K562 (cell line): ENCODE results near the gene SLC7A6OS. TPM values are rescaled to one million over a fixed set of nuclear protein-coding genes. Genes with fewer than 3 reads are reported as not detected.

Experiments
- ATAC-seq: fragments of 200-7000 bp; cut with Tn5 transposase; 3 replicates; pipeline ENCODE4 v1.9.1; 2020; ENCODE audit warnings: moderate library complexity
- BruUV-seq: library from RNA; stranded (reverse); fragments of 400-500 nt; replicated peaks from 2 replicates; lab custom pipeline; 2021; lab: Mats Ljungman, UMichigan
- CTCF ChIA-PET: fragments of 300-600 bp; formaldehyde crosslinking; extraction: SDS; loops from one replicate; lab custom pipeline; 2021; ENCODE audit warnings: low intra/inter-chr PET ratio; lab: Yijun Ruan, JAX
- POLR2A ChIA-PET: fragments of 300-600, 350-650 bp; sonication (Branson Sonifier 250); formaldehyde crosslinking; extraction: SDS; loops from one replicate; lab custom pipeline; 2021; ENCODE audit warnings: antibody characterized with exemption, inconsistent platforms; lab: Yijun Ruan, JAX
- DNase-seq, 4 experiments: peaks; one replicate each; pipeline versions ENCODE4 v3.0.0 to v3.0.0-alpha.2; 2011 to 2018; ENCODE audit warnings: low spot score in 3 of 4, mixed read lengths in 3 of 4; ENCODE audit errors: extremely low read depth in 1 of 4
- FAIRE-seq: peaks from 2 replicates; lab custom pipeline; 2011; peaks lifted over from hg19 to GRCh38; lab: Jason Lieb, UNC
- H2AFZ ChIP-seq: 2 replicates; pipeline ENCODE4 v1.6.0; 2011; ENCODE audit warnings: low read depth, low read length, control low read depth, inconsistent platforms
- H3K27ac ChIP-seq: fragments of 200-600 bp; 3 replicates; pipeline ENCODE4 v1.8.0; 2011; ENCODE audit warnings: low read depth, mild to moderate bottlenecking, control low read depth, inconsistent platforms, low read length, moderate library complexity, mixed read lengths; ENCODE audit errors: extremely low read depth
- H3K27me3 ChIP-seq, 2 experiments: fragments of 300-600 bp in 1 of 2; 2 replicates in 1 of 2; 3 replicates in 1 of 2; pipeline versions ENCODE4 v1.6.0 to v1.8.0; 2011; ENCODE audit warnings: inconsistent platforms in 2 of 2, low read length in 2 of 2, mild to moderate bottlenecking in 1 of 2, mixed read lengths in 1 of 2, moderate library complexity in 1 of 2; ENCODE audit not compliant: control insufficient read depth in 2 of 2, insufficient read depth in 2 of 2
- H3K36me3 ChIP-seq: fragments of 300-600 bp; 3 replicates; pipeline ENCODE4 v1.8.0; 2011; ENCODE audit warnings: mild to moderate bottlenecking, low read length, inconsistent platforms; ENCODE audit not compliant: control insufficient read depth, insufficient read depth
- H3K4me1 ChIP-seq, 2 experiments: fragments of 200-600 bp in 1 of 2; replicated peaks in 1 of 2; 2 replicates in 1 of 2; 3 replicates in 1 of 2; pipeline versions ENCODE4 v1.5.1 to v1.8.0; 2011; ENCODE audit warnings: inconsistent platforms in 2 of 2, low read length in 2 of 2, mild to moderate bottlenecking in 1 of 2, mixed read lengths in 1 of 2, moderate library complexity in 1 of 2; ENCODE audit not compliant: control insufficient read depth in 2 of 2, insufficient read depth in 2 of 2
- H3K4me2 ChIP-seq: 2 replicates; pipeline ENCODE4 v1.6.1; 2011; ENCODE audit warnings: low read length, control low read depth, inconsistent platforms, mixed read lengths; ENCODE audit not compliant: insufficient read depth
- H3K4me3 ChIP-seq: fragments of 200-600 bp; sonication (generic), shearing (Covaris generic); 2 replicates; pipeline ENCODE4 v1.5.1; 2016; ENCODE audit warnings: control low read depth, inconsistent platforms
- H3K79me2 ChIP-seq: fragments of 200-600 bp; 3 replicates; pipeline ENCODE4 v1.8.0; 2011; ENCODE audit warnings: low read length, inconsistent platforms; ENCODE audit not compliant: control insufficient read depth, insufficient read depth
- H3K9ac ChIP-seq, 2 experiments: 2 replicates each; pipeline versions ENCODE4 v1.6.0 to v1.6.1; 2011; ENCODE audit warnings: low read depth in 2 of 2, low read length in 2 of 2, control low read depth in 1 of 2, inconsistent platforms in 1 of 2, mild to moderate bottlenecking in 1 of 2, mixed read lengths in 1 of 2; ENCODE audit not compliant: insufficient read depth in 1 of 2
- H3K9me1 ChIP-seq: one replicate; pipeline ENCODE4 v1.6.0; 2011; ENCODE audit warnings: inconsistent platforms, mild to moderate bottlenecking, low read length, moderate library complexity; ENCODE audit not compliant: control insufficient read depth, insufficient read depth
- H3K9me3 ChIP-seq: replicated peaks from 2 replicates; pipeline ENCODE4 v1.5.1; 2011; ENCODE audit warnings: low read depth, low read length, inconsistent platforms; ENCODE audit not compliant: control insufficient read depth, insufficient read depth
- H4K20me1 ChIP-seq: replicated peaks from 2 replicates; pipeline ENCODE4 v1.6.1; 2011; ENCODE audit warnings: low read length, inconsistent platforms, mixed read lengths; ENCODE audit not compliant: control insufficient read depth, insufficient read depth
- CTBP1 ChIP-seq: fragments of 450-650 bp; IDR thresholded peaks from 2 replicates; pipeline ENCODE4 v1.6.1; 2016; ENCODE audit warnings: borderline replicate concordance
- RHOXF2B ChIP-seq: fragments of 250-450 bp; sonication (Bioruptor Pico); conservative IDR thresholded peaks from 2 replicates; pipeline ENCODE4 v1.5.1; 2021
- WGBS: fragments of 100-300 bp; shearing (Covaris generic); methylation state at CpG from one replicate; pipeline ENCODE4 v1.1.6; 2016; ENCODE audit warnings: low coverage, mixed read lengths; ENCODE audit not compliant: insufficient coverage; ENCODE audit errors: missing lambda C conversion rate; 5-methylcytosine and 5-hydroxymethylcytosine counted together
- in situ Hi-C: fragments of 300-500 bp; cut with MboI; formaldehyde crosslinking; loops from 4 replicates; pipeline ENCODE4 v1.15.0; 2018; ENCODE audit warnings: inconsistent platforms, mixed read lengths
- intact Hi-C: fragments of 100-400 bp; cut with micrococcal nuclease; formaldehyde crosslinking; loops from 2 replicates; pipeline ENCODE4 v1.14.2; 2022
- polyA plus RNA-seq, 8 experiments: library from polyadenylated mRNA; depleted of rRNA in 4 of 8; stranded (reverse) in 5 of 8; unstranded in 3 of 8; fragments of >200 nt; fragmentation: Nextera tagmentation in 2 of 8; fragmentation: Illumina TruSeq in 1 of 8; extraction: Ambion mirVana in 2 of 8; extraction: Trizol in 1 of 8; gene quantifications; 2 replicates each; pipeline versions ENCODE4 v1.2.1 to v1.2.3, GENCODE V29; 2011 to 2014; ENCODE audit warnings: inconsistent platforms in 1 of 8, missing spikeins in 1 of 8
- total RNA-seq, 7 experiments: library from RNA; depleted of rRNA in 6 of 7; stranded (reverse); fragments of >200 nt in 6 of 7; fragmentation: Illumina TruSeq in 2 of 7; extraction: Trizol in 2 of 7; gene quantifications; 2 replicates each; pipeline versions ENCODE4 v1.2.1 to v1.2.3, GENCODE V29; 2011 to 2021; ENCODE audit warnings: low replicate concordance in 1 of 7
- TF ChIP-seq, protein P1 (sequence below): sonication (generic); formaldehyde crosslinking; IDR thresholded peaks from 2 replicates; pipeline ENCODE4 v1.9.0; 2022; ENCODE audit warnings: mild to moderate bottlenecking, missing genetic modification reagents

SLC7A6OS gene
- total and polyA plus RNA-seq, 9 of the 15 experiments (the other 6 are each of a cell fraction or from before 2014, with no cell fraction given) = 2.7 to 23.6 (median 17.2) TPM

DNA sequence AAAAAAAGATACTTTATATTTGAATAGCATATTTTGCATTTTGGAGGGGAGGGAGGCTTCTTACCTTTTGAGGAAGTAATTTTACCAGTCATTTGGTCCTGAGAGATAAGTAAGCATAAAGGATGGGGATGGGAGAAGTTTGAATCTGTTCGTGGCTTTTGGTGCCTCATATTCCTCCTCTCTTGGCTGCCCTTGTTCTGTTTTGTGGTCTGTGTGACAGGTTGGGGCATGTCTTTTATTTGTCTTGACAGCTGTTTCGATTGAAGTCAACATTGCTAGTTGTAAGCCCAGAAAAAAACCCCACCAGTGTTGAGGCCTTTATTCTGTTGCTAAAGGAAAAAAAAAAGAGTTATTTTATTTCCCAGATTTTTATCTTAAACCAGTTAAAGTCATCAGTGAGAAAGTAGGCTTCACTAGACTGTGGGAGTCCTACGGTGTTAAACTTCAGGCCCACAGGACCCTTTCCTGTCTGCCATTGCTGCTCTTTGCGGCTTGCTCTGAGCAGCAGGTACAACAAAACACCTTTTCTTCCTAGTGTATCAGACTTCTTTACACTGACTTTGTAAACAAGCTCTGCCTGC is 35.0 kb downstream of the SLC7A6OS start:
- BruUV-seq = TSS peak; percentile 23
- ChIA-PET CTCF (no interaction called here), POLR2A (interaction anchor here (0.6 to 1.7 kb wide), 4 partner anchors 12 to 163 kb away, joined by 3 to 7 read pairs (median 4); partner anchors contain the start of genes PRMT7 and SLC7A6OS)
- no peak; the same call in 1 of the 3 replicates for ATAC-seq
- Histone ChIP-seq H3K4me3 (no peak overlapping the region), H4K20me1 (peaks cover 17% of the 10 kb centered on the region), H3K36me3 (peaks cover 58% of the 10 kb centered on the region; the same call in 2 of the 3 replicates), H3K9me3 (no peaks in the 10 kb centered on the region), H3K79me2 (peaks cover 31% of the 10 kb centered on the region), H3K27ac (no peak overlapping the region), H3K27me3 (no peaks in the 10 kb centered on the region), H3K4me2 (no peak overlapping the region), H3K9ac (no peak overlapping the region), H3K4me1 (peaks cover 0 to 9% of the 10 kb centered on the region in 2 experiments; a peak in 1 of 5 replicates), H2AFZ (no peak overlapping the region), H3K9me1 (no peaks in the 10 kb centered on the region)
- intact Hi-C loops (no loop called here), in situ Hi-C loops (no loop called here)
- no peak for DNase-seq
- WGBS = 44% methylated on average over 4 of the region's 4 CpGs
- 0 out of 2 replicates have a peak, but pooled peaks have one; percentile 30 for TF ChIP-seq CTBP1
- no peak for TF ChIP-seq RHOXF2B (CRISPR knock-in tag)
- FAIRE-seq = no peak

DNA sequence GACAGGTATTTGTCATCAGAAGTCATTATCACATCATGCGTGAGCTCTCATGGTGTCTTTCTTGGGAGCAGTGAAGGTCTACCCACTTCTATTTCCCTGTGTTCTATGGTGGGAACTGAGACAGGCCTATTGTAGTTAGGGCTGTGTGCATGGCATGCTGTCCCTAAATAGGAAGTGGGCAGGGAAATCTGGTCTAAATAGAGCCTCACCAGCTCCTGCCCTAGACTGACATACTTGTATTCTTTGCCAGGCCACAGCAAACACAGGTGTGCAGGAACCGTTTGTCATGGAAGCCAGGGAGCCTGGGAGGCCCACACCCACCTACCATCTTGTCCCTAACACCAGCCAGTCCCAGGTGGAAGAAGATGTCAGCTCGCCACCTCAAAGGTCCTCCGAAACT is 36.3 kb downstream of the SLC7A6OS start:
- CTCF ChIA-PET = no interaction called here
- Histone ChIP-seq H3K9me1 (no peaks in the 10 kb centered on the region), H4K20me1 (peaks cover 22% of the 10 kb centered on the region), H3K36me3 (peaks cover 62% of the 10 kb centered on the region), H3K9ac (no peak overlapping the region), H3K79me2 (peaks cover 43% of the 10 kb centered on the region), H3K9me3 (no peaks in the 10 kb centered on the region), H3K4me1 (peaks cover 0 to 9% of the 10 kb centered on the region in 2 experiments; a peak in 1 of 5 replicates), H3K27ac (no peak overlapping the region), H3K27me3 (no peaks in the 10 kb centered on the region), H3K4me3 (no peak overlapping the region), H2AFZ (no peak overlapping the region), H3K4me2 (no peak overlapping the region)
- intact Hi-C loops = no loop called here
- no TSS peak for BruUV-seq
- in situ Hi-C loops = no loop called here
- POLR2A ChIA-PET = interaction anchor here (0.7 to 1.1 kb wide), 3 partner anchors 9 to 63 kb away, joined by 3 to 8 read pairs (median 4); partner anchors contain the start of gene SLC7A6
- ATAC-seq (no peak), DNase-seq (no peak), FAIRE-seq (no peak)
- TF ChIP-seq, protein P1, sequence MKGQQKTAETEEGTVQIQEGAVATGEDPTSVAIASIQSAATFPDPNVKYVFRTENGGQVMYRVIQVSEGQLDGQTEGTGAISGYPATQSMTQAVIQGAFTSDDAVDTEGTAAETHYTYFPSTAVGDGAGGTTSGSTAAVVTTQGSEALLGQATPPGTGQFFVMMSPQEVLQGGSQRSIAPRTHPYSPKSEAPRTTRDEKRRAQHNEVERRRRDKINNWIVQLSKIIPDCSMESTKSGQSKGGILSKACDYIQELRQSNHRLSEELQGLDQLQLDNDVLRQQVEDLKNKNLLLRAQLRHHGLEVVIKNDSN (CRISPR knock-in tag) = no peak
- WGBS = 93% methylated on average over 4 of the region's 4 CpGs
